ENCODE results near the gene AAR2. TPM values are rescaled to one million over a fixed set of nuclear protein-coding genes. Genes with fewer than 3 reads are reported as not detected.

Gene AAR2
- total and polyA plus RNA-seq, 2 experiments from 2014 or later, result 33.5 to 42.2 TPM

DNA sequence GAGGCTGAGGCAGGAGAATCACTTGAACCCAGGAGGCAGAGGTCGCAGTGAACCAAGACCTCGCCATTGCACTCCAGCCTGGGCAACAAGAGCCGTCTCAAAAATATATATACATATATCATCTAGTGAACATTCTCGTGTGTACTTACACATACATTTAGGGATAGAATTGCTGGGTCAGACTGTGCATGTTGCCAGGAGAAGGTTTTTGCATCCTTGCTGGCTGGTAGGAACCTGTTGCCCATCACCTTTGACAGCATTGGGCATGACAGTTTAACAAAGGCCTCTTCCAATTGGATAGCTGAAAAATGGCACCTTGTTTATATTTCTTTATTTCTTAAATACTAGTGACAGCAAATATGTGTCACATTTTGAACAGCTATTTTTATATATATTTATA, 5.4 kb downstream of the AAR2 start:
- Histone ChIP-seq H3K27ac (no peak overlapping the region), H3K36me3 (peaks cover 51% of the 10 kb centered on the region), H3K27me3 (no peaks in the 10 kb centered on the region), H3K9me3 (ENCODE audit: low read depth) (no peaks in the 10 kb centered on the region), H3K4me3 (no peak overlapping the region), H3K4me1 (ENCODE audit: low read depth) (peaks cover 7% of the 10 kb centered on the region)
- TF ChIP-seq, protein P1, sequence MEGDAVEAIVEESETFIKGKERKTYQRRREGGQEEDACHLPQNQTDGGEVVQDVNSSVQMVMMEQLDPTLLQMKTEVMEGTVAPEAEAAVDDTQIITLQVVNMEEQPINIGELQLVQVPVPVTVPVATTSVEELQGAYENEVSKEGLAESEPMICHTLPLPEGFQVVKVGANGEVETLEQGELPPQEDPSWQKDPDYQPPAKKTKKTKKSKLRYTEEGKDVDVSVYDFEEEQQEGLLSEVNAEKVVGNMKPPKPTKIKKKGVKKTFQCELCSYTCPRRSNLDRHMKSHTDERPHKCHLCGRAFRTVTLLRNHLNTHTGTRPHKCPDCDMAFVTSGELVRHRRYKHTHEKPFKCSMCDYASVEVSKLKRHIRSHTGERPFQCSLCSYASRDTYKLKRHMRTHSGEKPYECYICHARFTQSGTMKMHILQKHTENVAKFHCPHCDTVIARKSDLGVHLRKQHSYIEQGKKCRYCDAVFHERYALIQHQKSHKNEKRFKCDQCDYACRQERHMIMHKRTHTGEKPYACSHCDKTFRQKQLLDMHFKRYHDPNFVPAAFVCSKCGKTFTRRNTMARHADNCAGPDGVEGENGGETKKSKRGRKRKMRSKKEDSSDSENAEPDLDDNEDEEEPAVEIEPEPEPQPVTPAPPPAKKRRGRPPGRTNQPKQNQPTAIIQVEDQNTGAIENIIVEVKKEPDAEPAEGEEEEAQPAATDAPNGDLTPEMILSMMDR (IDR thresholded peaks at IDR 0.05; ENCODE audit: low read depth, low read length), result no peak
- DNase-seq (ENCODE audit: low read depth in 1 of 2, low spot score in 1 of 2), result no peak

DNA sequence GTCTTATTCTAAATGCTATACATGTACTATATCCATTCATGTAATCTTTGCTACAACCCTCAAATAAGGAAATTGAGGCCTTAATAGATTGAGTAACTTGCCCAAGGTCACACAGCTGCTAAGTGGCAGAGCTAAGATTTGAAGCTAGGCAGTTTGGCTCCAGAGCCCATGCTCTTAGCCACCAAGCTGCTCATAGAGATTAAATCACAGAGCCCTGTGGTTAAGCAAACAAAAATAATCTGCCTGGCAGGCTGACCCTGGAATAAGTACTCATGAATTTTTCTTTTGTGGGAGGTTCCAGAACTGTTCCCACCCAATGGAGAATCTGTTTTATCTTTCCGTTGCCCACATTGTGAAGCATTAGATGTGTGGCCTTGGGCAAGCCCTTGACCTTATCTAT, 7.4 kb downstream of the AAR2 start:
- Histone ChIP-seq H3K9me3 (ENCODE audit: low read depth) (no peaks in the 10 kb centered on the region), H3K36me3 (peaks cover 62% of the 10 kb centered on the region), H3K27ac (no peak overlapping the region), H3K27me3 (no peaks in the 10 kb centered on the region), H3K4me1 (ENCODE audit: low read depth) (no peaks in the 10 kb centered on the region), H3K4me3 (no peak overlapping the region)
- TF ChIP-seq, protein P1 (IDR thresholded peaks at IDR 0.05; ENCODE audit: low read depth, low read length), result no peak
- DNase-seq (ENCODE audit: low read depth in 1 of 2, low spot score in 1 of 2), result no peak

DNA sequence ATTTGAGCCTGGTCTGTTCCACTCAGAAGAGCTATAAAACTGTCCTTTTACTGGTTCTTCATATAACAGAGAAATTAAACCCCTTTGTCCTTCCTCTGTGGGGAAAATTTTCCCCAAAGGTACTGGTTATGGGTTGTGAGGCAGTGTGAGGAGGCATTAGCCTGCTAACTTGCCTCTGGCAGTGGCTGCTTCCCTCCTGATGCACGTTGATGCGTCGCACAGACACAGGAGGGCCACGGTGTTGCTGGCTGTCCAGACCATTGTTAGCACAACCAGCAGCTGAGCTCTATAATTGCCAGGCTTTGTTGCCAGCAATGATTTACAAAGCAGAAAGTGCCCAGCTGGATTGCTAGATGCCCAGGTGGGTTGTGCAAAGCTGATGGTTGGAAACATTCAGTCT, 10.1 kb downstream of the AAR2 start:
- TF ChIP-seq, protein P1 (IDR thresholded peaks at IDR 0.05; ENCODE audit: low read depth, low read length), result no peak
- no peak overlapping the region for H3K27ac ChIP-seq
- no peak overlapping the region for H3K4me3 ChIP-seq
- no peaks in the 10 kb centered on the region for H3K9me3 ChIP-seq (ENCODE audit: low read depth)
- no peak for DNase-seq (ENCODE audit: low read depth in 1 of 2, low spot score in 1 of 2)
- H3K4me1 ChIP-seq (ENCODE audit: low read depth), result peaks cover 5% of the 10 kb centered on the region
- H3K27me3 ChIP-seq, result no peaks in the 10 kb centered on the region
- peaks cover 53% of the 10 kb centered on the region for H3K36me3 ChIP-seq

DNA sequence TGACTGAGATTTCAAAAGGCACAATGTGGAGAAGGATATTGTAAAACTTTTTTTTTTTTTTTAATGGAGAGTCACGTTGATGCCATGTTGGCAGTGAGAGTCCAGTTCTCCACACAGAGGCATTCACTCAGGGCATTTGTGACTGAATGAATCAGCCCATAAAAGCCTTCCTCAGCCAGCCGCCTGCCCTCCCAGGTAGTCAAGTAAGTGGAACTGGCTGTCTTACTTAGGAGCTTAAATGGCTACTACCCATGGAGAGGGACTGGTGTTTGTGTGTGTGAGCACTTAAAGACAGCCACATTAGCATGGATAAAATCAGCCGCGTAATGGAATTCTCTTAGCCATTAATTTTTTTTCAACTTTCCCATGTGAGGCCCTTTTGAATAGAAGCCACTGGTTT, 12.6 kb downstream of the AAR2 start:
- Histone ChIP-seq H3K9me3 (ENCODE audit: low read depth) (no peaks in the 10 kb centered on the region), H3K27me3 (no peaks in the 10 kb centered on the region), H3K36me3 (peaks cover 41% of the 10 kb centered on the region), H3K27ac (no peak overlapping the region), H3K4me3 (no peak overlapping the region), H3K4me1 (ENCODE audit: low read depth) (peaks cover 5% of the 10 kb centered on the region)
- TF ChIP-seq, protein P1 (IDR thresholded peaks at IDR 0.05; ENCODE audit: low read depth, low read length), result no peak
- DNase-seq (ENCODE audit: low read depth in 1 of 2, low spot score in 1 of 2), result no peak

DNA sequence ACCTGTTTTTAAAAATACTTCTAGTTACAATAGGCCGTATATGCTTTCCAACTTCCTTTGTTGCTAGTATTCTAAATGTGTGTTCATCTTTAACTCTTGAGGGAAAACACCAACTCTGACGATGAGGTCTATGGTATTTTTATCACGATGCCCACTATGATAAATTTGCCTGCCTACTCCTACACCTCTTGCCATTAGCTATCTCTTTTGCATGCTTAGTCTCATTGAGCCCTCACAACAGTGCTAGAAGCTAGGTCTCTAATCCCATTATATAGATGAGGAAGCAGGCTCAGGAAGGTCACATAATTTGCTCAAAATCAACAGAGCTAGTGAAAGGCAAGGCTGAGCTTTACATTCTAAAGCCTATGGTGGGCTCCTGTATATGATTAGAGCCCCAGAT, 13.2 kb downstream of the AAR2 start:
- TF ChIP-seq, protein P1 (IDR thresholded peaks at IDR 0.05; ENCODE audit: low read depth, low read length), result no peak
- no peak for DNase-seq (ENCODE audit: low read depth in 1 of 2, low spot score in 1 of 2)
- Histone ChIP-seq H3K27me3 (no peaks in the 10 kb centered on the region), H3K9me3 (ENCODE audit: low read depth) (no peaks in the 10 kb centered on the region), H3K4me3 (no peak overlapping the region), H3K27ac (no peak overlapping the region), H3K4me1 (ENCODE audit: low read depth) (peaks cover 5% of the 10 kb centered on the region), H3K36me3 (peaks cover 36% of the 10 kb centered on the region)

DNA sequence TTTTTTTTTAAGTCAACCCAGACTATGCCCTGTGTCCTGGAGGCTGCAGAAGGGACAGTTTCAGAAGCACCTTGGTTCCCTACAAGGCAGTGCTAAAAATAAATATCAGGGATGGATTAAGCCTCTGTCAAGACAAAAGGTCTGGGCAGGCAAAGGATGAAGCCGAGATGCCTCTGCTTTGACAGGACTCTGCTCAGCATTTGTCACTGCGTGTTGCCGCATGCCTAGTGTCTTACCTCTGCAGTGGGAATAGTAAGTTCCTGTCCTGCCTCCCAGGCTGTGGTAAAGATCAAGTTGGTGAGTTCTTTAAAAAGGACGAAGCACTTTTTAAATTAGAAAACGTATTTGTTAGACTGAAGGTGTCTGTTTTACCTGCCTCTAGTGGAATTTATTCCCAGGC, 15.1 kb downstream of the AAR2 start:
- H3K27ac ChIP-seq, result no peak overlapping the region
- peaks cover 5% of the 10 kb centered on the region for H3K4me1 ChIP-seq (ENCODE audit: low read depth)
- DNase-seq (ENCODE audit: low read depth in 1 of 2, low spot score in 1 of 2), result no peak
- TF ChIP-seq, protein P1 (IDR thresholded peaks at IDR 0.05; ENCODE audit: low read depth, low read length), result no peak
- no peak overlapping the region for H3K4me3 ChIP-seq
- H3K9me3 ChIP-seq (ENCODE audit: low read depth), result no peaks in the 10 kb centered on the region
- H3K36me3 ChIP-seq, result peaks cover 31% of the 10 kb centered on the region
- no peaks in the 10 kb centered on the region for H3K27me3 ChIP-seq

Data from cardiac muscle cell (in vitro differentiated cells and primary cell).